Caco-2 (cell line): ENCODE results near the gene C11orf91. TPM values are rescaled to one million over a fixed set of nuclear protein-coding genes. Genes with fewer than 3 reads are reported as not detected.
A peak's percentile ranks its signal among the peaks of the same experiment; 100 is the strongest.

Experiments
- BruUV-seq: library from RNA; stranded (reverse); fragments of 400-500 nt; replicated peaks from 2 replicates; lab custom pipeline; 2021; lab: Mats Ljungman, UMichigan
- CTCF ChIA-PET: fragments of 300-600 bp; sonication (Branson Sonifier 250); formaldehyde crosslinking; loops from one replicate; lab custom pipeline; 2022; ENCODE audit warnings: antibody characterized with exemption; lab: Charles Lee
- POLR2A ChIA-PET: fragments of 300-600 bp; sonication (Branson Sonifier 250); formaldehyde crosslinking; loops from one replicate; lab custom pipeline; 2022; ENCODE audit warnings: antibody characterized with exemption; lab: Charles Lee
- DNase-seq, 2 experiments: peaks; one replicate each; pipeline versions ENCODE4 v3.0.0 to v3.0.0-alpha.2; 2020 to 2022
- H3K27me3 ChIP-seq: replicated peaks from 2 replicates; pipeline ENCODE4 v1.6.0; 2011; ENCODE audit warnings: low read length; ENCODE audit not compliant: control insufficient read depth, insufficient read depth
- H3K36me3 ChIP-seq: 2 replicates; pipeline ENCODE4 v1.5.1; 2011; ENCODE audit warnings: low read length; ENCODE audit not compliant: control insufficient read depth, insufficient read depth
- H3K4me1 ChIP-seq: fragments of 250-450 bp; sonication (Bioruptor Pico); 2 replicates; pipeline ENCODE4 v1.5.1; 2020; ENCODE audit warnings: mild to moderate bottlenecking
- H3K4me3 ChIP-seq: 2 replicates; pipeline ENCODE4 v1.5.1; 2011; ENCODE audit warnings: low read depth, mild to moderate bottlenecking, control low read depth, low read length
- H3K9me3 ChIP-seq: fragments of 250-450 bp; sonication (Bioruptor Pico); 2 replicates; pipeline ENCODE4 v1.5.1; 2020; ENCODE audit warnings: mild to moderate bottlenecking, moderate library complexity
- H3K27ac Mint-ChIP-seq: one replicate; pipeline ENCODE4 v1.8.0; 2022; ENCODE audit warnings: mixed read lengths; ENCODE audit not compliant: unreplicated experiment
- H3K27me3 Mint-ChIP-seq: one replicate; pipeline ENCODE4 v1.8.0; 2022; ENCODE audit warnings: mixed read lengths; ENCODE audit not compliant: insufficient read depth, unreplicated experiment
- H3K36me3 Mint-ChIP-seq: one replicate; pipeline ENCODE4 v1.8.0; 2022; ENCODE audit warnings: mild to moderate bottlenecking, mixed read lengths; ENCODE audit not compliant: insufficient read depth, unreplicated experiment
- H3K4me1 Mint-ChIP-seq: one replicate; pipeline ENCODE4 v1.8.0; 2022; ENCODE audit warnings: low read depth, mixed read lengths; ENCODE audit not compliant: unreplicated experiment
- H3K4me3 Mint-ChIP-seq: one replicate; pipeline ENCODE4 v1.8.0; 2022; ENCODE audit warnings: mild to moderate bottlenecking, moderate library complexity, mixed read lengths; ENCODE audit not compliant: unreplicated experiment
- H3K9me3 Mint-ChIP-seq: one replicate; pipeline ENCODE4 v1.8.0; 2022; ENCODE audit warnings: mixed read lengths; ENCODE audit not compliant: unreplicated experiment
- intact Hi-C: fragments of 100-400 bp; cut with micrococcal nuclease; formaldehyde crosslinking; loops from one replicate; pipeline ENCODE4 v1.10.0; 2022; ENCODE audit not compliant: unreplicated experiment
- total RNA-seq: library from RNA; stranded (reverse); gene quantifications from 2 replicates; pipeline ENCODE4 v1.2.3, GENCODE V29; 2022
- TF ChIP-seq, protein P1 (sequence below), 2 experiments: fragments of 200-600 bp in 1 of 2; IDR thresholded peaks; 1 replicate in 1 of 2; 2 replicates in 1 of 2; pipeline versions ENCODE4 v1.5.1 to v1.8.0; 2011 to 2022; ENCODE audit warnings: antibody characterized with exemption in 1 of 2, control low read depth in 1 of 2, inconsistent platforms in 1 of 2, low read depth in 1 of 2, low read length in 1 of 2, mild to moderate bottlenecking in 1 of 2, moderate library complexity in 1 of 2; ENCODE audit not compliant: insufficient read depth in 1 of 2, severe bottlenecking in 1 of 2, unreplicated experiment in 1 of 2

Gene C11orf91
- total RNA-seq, 1 experiment from 2014 or later = not detected

DNA sequence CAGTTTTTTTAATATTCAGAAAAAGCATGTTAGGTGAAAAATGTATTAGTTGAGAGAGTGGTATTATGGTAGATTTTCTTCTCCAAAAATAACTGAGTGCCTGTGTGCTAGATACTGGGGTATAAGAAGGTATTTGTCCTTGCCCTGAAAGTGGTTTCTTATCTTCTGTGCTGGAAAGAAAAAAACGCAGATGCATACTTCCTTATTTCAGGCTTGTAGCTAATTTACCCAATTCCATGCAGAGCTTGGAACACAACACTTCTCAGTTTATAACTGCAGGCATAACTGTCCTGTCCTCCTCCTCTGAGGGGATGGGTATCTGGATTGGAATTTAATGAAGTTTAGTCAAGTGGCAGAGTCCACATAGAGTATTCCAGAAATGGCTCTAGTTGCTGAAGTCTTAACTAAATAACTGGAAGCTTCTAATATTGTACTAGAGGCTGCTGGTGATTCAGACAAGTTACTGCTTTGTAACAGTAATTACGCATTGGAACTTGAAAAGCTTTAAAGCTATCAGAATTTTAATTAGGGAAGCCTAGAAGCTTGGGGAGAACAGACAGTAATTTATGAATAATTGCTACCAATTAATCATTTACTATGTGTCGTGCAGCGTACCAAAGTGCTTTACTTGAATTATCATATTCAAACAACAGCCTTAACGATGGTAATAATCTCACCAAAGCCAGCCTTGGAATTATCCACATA is 12.7 kb upstream of the C11orf91 start:
- Mint-ChIP-seq H3K36me3 (peaks cover 19% of the 10 kb centered on the region), H3K9me3 (no peaks in the 10 kb centered on the region), H3K4me1 (peaks cover 6% of the 10 kb centered on the region), H3K27me3 (no peaks in the 10 kb centered on the region), H3K27ac (no peak overlapping the region), H3K4me3 (no peak overlapping the region)
- H3K4me1 ChIP-seq = no peaks in the 10 kb centered on the region
- no peaks in the 10 kb centered on the region for H3K27me3 ChIP-seq
- no peak for DNase-seq
- POLR2A ChIA-PET = no interaction called here
- no peak overlapping the region for H3K4me3 ChIP-seq
- TF ChIP-seq, protein P1, sequence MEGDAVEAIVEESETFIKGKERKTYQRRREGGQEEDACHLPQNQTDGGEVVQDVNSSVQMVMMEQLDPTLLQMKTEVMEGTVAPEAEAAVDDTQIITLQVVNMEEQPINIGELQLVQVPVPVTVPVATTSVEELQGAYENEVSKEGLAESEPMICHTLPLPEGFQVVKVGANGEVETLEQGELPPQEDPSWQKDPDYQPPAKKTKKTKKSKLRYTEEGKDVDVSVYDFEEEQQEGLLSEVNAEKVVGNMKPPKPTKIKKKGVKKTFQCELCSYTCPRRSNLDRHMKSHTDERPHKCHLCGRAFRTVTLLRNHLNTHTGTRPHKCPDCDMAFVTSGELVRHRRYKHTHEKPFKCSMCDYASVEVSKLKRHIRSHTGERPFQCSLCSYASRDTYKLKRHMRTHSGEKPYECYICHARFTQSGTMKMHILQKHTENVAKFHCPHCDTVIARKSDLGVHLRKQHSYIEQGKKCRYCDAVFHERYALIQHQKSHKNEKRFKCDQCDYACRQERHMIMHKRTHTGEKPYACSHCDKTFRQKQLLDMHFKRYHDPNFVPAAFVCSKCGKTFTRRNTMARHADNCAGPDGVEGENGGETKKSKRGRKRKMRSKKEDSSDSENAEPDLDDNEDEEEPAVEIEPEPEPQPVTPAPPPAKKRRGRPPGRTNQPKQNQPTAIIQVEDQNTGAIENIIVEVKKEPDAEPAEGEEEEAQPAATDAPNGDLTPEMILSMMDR (IDR thresholded peaks at IDR 0.05; ENCODE audit: insufficient read depth in 1 of 2, low read depth in 1 of 2, low read length in 1 of 2, severe bottlenecking in 1 of 2, unreplicated experiment in 1 of 2) = no peak
- no peaks in the 10 kb centered on the region for H3K36me3 ChIP-seq
- no peaks in the 10 kb centered on the region for H3K9me3 ChIP-seq
- BruUV-seq = no TSS peak
- intact Hi-C loops = no loop called here
- CTCF ChIA-PET = interaction anchor here (0.6 to 2.0 kb wide), 2 partner anchors 22 to 29 kb away, joined by 3 to 5 read pairs; no protein-coding TSS in a partner anchor

DNA sequence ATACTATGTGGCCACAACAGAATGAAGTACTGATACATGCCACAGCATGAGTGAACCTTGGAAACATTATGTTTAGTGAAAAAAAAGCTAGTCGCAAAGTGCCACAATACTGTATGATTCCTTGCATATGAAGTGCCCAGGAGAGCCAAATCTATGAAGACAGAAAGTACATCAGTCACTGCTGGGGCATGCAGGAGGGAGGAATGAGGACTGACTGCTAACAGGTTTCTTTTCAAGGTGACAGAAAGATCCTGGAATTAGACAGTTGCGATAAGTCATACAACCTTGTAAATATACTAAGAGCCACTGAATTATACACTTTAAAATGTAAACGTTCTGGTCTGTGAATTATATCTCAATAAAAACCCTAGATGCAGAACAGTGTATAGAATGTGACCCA is 11.8 kb upstream of the C11orf91 start:
- Histone ChIP-seq H3K9me3 (no peaks in the 10 kb centered on the region), H3K4me1 (no peaks in the 10 kb centered on the region), H3K27me3 (no peaks in the 10 kb centered on the region), H3K4me3 (no peak overlapping the region), H3K36me3 (no peaks in the 10 kb centered on the region)
- no TSS peak for BruUV-seq
- TF ChIP-seq, protein P1 (IDR thresholded peaks at IDR 0.05; ENCODE audit: insufficient read depth in 1 of 2, low read depth in 1 of 2, low read length in 1 of 2, severe bottlenecking in 1 of 2, unreplicated experiment in 1 of 2) = no peak
- ChIA-PET POLR2A (no interaction called here), CTCF (no interaction called here)
- Mint-ChIP-seq H3K9me3 (no peaks in the 10 kb centered on the region), H3K4me1 (peaks cover 6% of the 10 kb centered on the region), H3K27me3 (no peaks in the 10 kb centered on the region), H3K27ac (no peak overlapping the region), H3K36me3 (peaks cover 19% of the 10 kb centered on the region), H3K4me3 (no peak overlapping the region)
- intact Hi-C loops = no loop called here
- no peak for DNase-seq

DNA sequence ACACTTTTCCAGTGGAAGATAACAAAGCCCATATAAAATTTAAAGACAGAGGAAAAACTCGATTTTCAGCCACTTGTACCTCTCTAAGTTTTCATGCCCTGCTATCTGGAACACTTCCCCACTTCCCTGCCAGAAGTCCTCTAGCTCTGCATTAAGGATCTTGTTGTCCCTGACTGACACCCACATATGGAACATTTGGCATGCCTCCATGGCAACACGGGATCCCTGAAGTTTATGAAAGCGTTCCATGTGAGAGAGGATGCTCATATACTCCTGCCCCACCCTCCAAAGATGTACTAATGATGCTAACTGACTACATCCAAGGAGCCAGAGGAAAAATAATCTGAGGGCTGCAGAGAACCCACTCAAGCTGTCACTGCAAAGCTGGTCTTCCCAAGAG is 8.8 kb upstream of the C11orf91 start:
- TF ChIP-seq, protein P1 (IDR thresholded peaks at IDR 0.05; ENCODE audit: insufficient read depth in 1 of 2, low read depth in 1 of 2, low read length in 1 of 2, severe bottlenecking in 1 of 2, unreplicated experiment in 1 of 2) = no peak
- no peak overlapping the region for H3K27ac Mint-ChIP-seq
- Histone ChIP-seq H3K4me3 (no peak overlapping the region), H3K9me3 (no peaks in the 10 kb centered on the region), H3K36me3 (no peaks in the 10 kb centered on the region), H3K4me1 (no peaks in the 10 kb centered on the region), H3K27me3 (no peaks in the 10 kb centered on the region)
- CTCF ChIA-PET = interaction anchor here (0.6 kb wide), 1 partner anchor 247 kb away, joined by 5 read pairs; no protein-coding TSS in a partner anchor
- H3K4me1 Mint-ChIP-seq = peaks cover 6% of the 10 kb centered on the region
- no peaks in the 10 kb centered on the region for H3K27me3 Mint-ChIP-seq
- DNase-seq = no peak
- peaks cover 19% of the 10 kb centered on the region for H3K36me3 Mint-ChIP-seq
- BruUV-seq = TSS peak; percentile 50
- intact Hi-C loops = no loop called here
- H3K9me3 Mint-ChIP-seq = no peaks in the 10 kb centered on the region
- POLR2A ChIA-PET = no interaction called here
- no peak overlapping the region for H3K4me3 Mint-ChIP-seq
